NCI-H1092 (cell line): ENCODE results near the gene SLC6A3.
"Not testable (repeated sequence)": the region's sequence is repeated elsewhere in the genome, so short reads cannot be mapped to it uniquely, and the experiment has no call there.

Experiments used
- DNase-seq: peaks from one replicate; lab custom pipeline; 2025; lab: John Stamatoyannopoulos, UW

The SLC6A3 gene

DNA sequence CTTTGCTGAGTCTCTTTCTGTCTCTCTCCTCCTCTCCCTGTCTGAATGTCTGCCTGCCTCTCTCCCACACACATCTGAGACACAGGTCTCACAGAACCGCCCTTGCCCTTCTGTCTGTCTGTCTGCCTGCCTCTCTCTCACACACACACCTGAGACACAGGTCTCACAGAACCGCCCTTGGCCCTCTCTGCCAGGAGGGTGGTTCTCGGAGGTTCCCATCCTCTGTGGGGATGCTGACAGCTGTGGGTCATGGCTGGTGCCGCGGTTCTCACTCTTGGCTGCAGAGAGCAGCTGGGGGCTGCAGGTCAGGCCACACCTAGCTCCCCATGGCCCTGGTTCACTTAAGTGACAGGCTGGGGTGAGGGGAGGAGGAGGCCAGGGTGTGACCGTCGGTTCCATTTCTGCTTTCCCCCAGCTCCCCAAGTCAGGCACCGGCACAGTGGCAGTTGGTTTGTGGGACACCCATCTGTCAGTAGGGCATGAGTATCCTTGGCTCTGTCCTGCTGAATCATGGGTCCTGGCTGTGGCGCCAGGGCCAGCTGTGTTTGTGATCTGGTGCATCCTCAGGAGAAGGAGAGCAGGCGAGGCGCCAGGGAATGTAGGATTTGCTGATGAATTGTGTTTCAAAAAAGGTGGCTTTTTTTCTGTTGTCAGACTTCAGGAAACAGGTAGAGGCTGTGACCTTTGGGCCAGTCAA lies 58.0 kb downstream of the SLC6A3 start:
- DNase-seq = no peak

DNA sequence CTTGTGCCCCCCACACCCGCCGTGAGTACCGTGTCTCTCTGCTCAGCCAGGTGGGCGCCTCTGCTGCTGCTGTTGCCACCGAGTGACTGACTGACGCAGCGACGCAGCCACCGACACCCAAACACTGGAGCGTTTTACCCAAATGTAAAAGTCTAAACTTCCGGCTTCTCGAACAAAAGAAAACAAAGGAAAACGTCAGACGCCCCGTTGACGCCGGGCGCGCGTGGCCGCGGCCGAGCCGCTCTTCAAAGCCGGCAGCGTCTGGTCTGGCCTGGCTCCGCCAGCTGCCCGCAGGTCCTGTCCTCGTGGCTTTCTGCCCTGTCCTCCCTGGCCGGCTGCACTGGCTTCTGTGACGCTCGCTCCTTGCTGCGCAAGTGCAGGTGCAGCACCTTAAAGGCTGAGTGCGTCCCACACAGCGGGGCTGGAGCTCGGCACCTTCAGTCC lies 58.9 kb downstream of the SLC6A3 start:
- DNase-seq = peak; percentile 34

DNA sequence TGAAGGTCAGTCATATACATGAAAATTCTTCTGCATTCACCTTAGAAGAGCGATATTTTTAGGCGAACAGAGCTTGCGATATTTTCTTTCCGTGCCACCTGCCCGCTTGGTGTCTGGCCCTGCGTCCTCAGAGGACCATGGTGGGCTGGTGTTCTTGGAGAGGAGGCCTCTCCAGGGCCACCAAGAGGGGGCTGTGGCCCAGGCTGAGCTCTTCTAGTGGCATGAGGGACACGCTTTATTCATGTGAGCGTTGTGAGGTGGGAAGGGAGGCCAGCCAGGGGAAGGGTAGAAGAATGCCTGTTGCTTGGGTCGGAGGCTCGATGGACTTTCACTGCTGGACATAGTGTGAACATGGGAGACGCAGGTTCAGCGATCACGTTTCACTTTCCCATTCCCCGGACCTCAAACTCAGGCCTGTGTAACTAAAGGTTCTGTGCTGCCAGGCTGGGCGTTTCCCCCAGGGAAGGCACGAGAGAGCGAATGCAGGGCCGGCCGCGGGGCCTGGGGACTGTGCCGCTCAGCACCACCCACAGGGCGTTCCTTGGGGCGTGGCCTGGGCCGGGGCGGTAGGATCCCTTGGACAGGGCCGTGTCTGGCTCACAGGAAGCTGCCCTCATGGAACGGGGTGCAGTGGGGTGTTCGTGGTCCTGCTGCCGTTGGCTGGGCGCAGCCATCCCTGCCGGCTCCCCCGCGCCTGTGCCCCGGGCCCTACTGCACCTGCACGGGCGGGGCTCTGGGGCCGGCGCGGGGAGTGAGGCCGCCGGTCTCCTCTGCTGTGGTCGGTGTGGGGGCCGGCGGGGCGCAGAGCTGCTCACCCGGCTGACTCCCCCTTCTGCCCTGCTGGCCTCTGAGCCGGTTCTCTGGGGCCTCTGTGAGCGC lies 59.6 kb downstream of the SLC6A3 start:
- DNase-seq = peak; percentile 51

DNA sequence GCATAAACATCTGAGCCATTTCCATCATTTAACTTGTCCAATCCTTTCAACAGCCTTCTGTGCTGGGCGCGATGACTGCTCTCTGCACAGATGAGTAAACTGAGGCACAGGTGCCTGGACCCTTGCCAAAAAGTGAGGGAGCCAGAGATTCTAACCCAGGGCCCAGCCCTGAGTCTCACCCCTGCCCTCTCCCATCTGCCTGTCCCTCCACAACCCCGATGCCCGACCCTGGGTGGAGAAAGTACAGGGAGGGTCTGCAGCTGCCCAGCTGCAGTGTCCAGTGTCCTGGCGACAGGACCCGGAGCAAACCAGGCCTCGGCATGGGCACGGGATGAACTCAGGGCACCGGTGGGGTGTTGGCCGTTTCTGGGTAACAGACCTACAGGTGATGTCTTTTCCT lies 60.7 kb downstream of the SLC6A3 start:
- no peak for DNase-seq

DNA sequence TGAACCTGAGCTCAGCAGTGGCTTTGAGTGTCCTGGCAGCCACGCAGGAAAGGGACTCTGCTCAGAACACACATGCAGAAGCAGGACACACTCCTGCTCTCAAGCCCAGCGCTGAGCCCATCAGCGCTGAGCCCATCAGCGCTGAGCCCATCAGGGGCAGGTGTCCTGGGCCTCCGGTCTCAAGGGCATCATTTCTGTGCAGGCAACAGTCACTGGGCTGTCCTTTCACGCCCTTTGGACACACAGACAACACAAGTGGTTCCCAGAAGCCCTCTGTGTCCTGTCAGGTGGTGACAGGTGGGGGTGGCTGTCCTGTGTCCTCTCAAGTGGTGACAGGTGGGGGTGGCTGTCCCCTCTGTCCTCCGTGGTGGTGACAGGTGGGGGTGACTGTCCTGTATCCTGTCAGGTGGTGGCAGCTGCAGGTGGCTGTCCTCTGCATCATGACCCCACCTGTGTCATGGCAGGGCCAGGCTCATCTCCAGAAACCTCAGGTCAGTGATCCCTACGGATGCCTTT lies 61.3 kb downstream of the SLC6A3 start:
- no peak for DNase-seq

DNA sequence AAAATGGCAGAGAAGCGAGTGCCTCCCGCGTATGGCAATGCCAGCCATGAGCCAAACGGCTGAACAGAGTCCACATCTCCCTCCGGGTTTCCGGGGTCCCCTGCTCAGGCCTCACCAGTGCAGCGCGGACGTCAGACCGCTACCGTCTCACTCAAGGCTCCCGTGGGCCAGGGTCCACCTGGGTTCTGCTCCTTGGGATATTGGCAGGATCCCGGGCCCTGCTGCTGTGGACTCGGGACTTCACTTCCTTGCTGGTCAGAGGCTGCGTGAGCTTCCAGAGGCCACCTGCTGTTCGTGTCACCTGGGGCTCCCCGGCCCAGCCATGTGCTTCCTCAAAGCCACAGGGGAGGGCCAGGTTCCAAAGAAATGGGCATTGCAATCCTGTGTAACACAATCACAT lies 61.9 kb downstream of the SLC6A3 start:
- DNase-seq = no peak

DNA sequence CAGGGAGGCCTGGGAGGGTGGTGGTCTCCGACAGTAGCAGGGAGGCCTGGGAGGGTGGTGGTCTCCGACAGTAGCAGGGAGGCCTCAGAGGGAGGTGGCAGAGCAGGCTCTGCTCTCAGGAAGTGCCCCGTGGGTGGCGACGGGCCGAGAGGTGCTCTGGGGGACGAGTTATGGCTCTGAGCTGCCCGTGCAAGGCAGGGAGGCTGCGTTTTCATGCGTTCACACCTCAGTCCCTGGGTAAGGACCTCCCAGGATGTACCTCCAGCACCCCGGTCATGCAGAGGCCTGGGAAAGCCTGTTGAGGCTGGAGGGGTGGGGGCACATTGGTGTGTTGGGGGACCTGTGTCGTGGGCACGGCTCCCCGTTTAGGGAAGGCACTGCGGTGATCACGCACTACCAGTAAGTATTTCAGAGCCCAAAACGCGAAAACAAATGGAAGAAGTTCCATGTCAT lies 63.0 kb downstream of the SLC6A3 start:
- no peak for DNase-seq

DNA sequence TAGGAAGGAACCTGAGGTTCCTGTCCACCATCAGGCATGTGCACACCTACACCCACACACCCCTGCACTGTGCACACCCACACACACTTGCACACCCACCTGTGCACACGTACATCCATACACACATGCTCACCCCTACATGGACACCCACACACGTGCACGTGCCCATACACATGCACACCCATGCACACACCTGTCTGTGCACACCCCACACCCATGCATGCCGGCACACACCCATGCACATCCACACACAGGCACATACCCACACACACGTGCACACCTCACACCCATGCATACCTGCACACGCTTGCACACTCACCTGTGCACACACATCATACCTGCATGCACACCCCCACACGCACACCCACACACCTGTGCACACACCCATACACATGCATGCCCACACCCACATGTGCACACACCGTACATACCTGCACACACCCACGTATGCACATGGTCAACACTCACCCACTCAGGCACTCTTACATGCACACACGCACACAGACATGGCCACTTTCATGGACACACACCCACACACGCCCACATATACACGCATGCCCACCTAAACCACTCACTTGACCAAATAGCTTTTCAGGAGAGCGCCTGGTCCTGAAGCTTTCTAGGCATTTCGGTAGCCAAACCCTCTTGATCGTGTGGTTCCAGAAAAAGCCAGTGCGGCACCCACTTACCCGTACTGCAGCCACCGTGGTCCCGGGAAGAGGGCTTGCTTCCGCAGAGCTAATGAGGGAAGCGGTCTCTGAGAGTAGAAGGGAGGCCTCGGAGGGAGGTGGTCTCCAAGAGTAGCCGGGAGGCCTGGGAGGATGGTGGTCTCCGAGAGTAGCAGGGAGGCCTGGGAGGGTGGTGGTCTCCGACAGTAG lies 63.6 kb downstream of the SLC6A3 start:
- no peak for DNase-seq

DNA sequence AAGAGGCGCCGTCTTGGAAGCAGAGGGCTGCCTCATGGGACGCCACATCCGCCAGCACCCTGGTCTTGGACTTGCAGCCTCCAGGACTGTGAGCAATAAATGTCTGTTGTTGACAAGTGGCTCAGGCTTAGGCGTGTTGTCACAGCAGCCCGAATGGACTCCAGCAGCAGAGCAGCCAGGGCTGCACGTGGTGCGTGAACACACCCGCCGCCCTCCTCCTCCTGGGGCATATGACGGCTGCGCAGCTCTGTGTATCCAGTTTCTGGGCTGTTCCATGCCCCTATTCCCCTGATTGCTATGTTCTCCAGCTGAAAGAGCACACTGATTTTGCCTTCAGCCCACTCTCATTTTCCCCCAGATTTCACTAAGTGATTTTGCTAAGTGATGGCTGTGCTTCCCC lies 64.3 kb downstream of the SLC6A3 start:
- DNase-seq = no peak

DNA sequence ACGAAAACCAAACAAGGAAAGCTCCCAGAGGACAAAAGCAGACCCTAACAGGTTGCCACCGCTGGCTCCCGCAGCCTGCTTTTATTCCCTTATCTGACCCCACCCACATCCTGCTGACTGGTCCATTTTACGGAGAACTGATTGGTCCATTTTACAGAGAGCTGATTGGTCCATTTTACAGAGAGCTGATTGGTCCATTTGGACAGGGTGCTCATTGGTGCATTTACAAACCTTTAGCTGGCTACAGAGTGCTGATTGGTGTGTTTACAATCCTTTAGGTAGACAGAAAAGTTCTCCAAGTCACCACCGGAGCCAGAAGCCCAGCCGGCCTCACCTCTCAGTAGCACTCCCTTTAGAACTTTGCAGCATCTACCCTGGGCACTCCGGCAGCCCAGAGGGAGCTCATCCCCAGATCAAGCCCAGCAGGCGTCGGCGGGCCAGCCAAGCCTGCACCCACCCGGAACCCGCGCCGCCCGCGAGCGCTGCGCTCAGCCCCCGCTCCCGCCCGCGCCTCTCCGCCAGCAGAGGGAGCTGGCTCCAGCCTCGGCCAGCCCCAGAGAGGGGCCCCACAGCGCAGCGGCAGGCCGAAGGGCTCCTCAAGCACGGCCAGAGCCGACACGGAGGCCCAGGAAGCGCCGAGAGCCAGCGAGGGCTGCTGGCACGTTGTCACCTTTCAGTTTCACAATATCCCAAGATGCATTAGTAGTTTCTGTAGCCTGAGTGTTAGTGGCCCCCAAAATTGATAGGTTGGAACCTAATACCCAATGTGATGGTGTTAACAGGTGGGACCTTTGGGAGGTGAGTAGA lies 65.0 kb downstream of the SLC6A3 start:
- DNase-seq = no peak

DNA sequence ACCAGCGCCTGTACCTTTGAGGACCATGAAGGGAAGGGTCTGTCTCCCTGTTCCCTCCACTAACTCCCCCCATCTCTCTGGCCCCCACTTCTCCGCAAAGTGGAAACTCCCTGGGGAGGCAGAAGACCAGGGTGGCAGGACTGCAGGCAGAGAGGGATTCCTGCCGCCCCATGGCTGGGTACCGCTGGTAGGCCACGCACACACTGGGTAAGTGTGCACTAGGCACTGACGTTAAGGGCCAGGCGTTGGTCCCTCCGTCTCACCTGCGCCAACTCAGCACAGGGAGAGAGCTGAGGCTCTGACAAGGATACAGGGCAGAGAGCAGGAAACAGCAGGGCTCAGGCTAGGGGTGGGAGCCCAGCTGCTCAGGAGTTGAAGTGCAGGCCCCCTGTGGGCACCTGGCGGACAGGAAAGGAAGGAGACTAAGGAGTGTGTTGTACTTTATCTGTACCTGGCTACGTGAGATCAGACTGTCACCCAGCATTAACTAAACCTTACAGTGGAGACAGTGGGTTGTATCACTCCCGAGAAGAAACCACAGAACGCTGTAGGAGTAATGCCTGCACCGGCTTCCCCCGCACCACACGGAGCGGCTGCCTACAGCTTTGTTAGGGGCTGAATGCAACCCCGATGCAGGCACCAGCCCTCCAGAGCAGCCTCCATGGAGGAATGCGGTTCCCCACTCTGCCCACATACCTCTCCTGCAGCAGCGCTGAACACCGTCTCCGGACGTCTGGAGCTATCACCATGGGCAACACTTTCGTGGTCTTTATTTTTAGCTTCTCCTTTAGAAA lies 66.2 kb downstream of the SLC6A3 start:
- DNase-seq = no peak

DNA sequence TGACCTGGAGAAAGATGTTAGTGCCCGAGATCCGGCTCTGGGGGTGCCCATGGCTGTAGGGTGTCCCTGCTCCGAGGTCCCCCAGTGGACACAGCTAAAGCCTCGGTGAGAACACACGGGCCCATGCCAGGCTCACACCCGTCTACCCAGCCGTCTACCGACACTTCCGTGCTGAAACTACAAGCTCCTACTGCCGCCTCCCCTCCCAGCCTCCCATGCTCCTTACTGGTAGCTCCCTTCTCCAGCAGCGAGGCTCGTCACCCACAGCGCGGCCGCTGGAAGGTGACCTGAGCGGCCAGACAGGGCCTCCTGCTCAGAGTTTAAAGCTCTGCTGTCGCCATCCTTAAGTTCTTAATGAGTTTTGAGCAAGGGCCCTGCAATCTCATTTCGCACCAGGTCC lies 67.1 kb downstream of the SLC6A3 start:
- no peak for DNase-seq

DNA sequence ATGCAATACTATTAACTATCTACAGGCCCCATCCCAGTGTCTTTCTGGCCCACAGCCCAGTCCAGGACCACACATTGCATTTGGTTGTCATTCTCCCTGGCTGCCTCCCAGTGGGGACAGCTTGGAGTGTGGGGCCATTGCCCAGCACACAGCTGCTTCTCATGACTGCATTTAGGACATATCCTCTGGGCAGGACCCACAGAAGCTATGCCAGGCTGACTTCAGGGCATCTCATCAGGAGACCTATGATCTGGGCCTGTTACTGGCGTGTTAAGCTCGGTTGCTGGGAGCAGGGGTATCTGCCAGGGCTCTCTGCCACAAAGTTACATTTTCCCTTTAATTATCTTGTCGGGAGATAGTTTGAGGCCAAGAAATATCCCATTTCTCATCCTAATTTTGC lies 68.3 kb downstream of the SLC6A3 start:
- DNase-seq = no peak

DNA sequence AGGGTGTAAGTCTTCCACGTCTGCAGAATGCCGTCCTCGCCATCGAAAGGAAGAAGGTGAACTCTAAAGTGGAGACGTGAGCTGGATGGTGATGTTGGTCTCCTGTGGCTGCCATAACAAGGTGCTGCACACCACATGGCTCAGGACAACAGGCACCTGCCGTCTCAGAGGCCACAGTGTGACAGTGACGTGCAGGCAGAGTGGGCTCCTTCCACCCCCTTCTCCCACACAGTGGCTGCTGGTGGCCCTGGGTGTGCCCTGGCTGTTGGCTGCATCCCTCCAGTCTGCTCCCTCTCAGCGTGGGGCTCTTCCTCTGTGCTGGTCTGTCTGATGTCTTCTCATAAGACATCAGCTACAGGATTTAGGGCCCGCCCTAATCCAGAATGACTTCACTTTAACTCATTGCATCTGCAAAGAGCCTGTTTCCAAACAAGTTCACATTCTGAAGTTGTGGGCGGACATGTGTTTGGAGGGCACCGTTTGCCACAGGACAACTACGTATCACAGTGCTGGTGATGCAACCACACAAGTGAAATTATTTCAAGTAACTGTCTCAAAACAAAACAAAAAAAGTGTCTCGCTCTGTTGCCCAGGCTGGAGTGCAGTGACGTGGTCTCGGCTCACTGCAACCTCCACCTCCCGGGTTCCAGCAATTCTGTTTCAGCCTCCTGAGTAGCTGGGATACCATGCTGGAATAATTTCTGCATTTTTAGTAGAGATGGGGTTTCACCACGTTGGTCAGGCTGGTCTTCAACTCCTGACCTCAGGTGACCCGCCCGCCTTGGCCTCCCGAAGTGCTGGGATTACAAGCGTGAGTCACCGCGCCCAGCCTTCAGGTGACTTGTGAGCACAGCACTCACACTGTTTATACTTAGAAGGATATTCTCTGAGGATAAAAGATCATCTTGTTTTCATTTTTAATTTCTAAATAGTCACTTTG lies 69.1 kb downstream of the SLC6A3 start:
- DNase-seq = no peak

DNA sequence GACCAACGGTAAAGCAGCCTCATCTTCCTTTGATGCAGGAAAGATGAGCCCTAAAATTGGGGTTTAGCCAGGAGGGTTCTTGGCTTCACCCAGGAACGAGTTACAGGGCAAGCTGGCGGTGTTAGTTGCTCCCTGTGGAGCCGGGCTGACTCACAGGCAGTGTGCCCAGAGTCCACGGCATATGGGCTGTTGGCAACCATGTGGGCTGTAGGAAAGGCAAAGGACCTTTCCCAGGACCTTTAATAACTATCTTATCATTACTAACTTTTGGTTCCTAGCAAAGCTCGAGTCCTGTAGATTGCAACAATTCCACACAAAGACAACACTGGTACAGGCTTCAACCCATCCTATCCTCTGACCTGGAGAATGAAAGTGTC lies 70.6 kb downstream of the SLC6A3 start:
- peak; percentile 14 for DNase-seq

DNA sequence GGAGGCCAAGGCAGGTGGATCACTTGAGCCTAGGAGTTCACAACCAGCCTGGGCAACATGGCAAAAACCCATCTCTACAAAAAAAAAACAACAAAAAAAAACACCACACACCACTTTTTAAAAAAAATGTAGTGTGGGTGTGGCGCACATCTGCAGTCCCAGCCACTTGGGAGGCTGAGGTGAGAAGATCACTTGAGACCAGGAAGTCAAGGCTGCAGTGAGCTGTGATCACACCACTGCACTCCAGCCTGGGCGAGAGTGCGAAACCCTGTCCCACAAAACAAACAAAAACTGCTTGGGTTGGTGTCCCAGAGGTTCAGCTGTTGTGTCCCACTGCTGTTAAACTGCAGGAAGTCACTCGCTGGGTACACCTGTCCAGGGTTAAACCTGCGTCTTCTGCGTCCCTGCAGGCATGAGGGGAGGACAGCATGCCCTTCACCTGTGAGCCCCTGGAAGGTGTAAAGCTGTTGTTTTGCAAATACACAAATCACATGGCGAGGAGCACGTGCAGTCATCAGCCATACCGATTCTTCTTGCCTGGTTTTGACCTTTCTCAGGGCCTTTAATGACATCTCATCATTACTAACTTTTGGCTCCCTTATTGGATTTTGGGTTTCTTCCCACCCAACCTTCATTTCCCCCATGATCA lies 71.1 kb downstream of the SLC6A3 start:
- no peak for DNase-seq

DNA sequence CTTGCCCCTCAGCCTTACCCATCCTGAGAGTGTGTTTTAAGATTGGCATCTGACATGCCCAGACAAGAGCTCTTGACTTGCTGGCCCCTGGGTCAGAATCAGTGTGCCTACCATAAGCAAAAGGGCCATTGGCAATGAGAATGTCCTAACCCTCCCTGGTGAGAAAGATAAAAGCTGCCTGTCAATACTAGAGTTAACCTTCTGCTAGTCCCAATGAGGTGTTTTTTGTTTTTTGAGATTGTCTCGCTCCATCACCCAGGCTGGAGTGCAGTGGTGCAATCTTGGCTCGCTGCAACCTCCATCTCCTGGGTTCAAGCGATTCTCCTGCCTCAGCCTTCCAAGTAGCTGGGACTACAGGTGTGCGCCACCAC lies 73.3 kb downstream of the SLC6A3 start:
- DNase-seq = not testable (repeated sequence)

DNA sequence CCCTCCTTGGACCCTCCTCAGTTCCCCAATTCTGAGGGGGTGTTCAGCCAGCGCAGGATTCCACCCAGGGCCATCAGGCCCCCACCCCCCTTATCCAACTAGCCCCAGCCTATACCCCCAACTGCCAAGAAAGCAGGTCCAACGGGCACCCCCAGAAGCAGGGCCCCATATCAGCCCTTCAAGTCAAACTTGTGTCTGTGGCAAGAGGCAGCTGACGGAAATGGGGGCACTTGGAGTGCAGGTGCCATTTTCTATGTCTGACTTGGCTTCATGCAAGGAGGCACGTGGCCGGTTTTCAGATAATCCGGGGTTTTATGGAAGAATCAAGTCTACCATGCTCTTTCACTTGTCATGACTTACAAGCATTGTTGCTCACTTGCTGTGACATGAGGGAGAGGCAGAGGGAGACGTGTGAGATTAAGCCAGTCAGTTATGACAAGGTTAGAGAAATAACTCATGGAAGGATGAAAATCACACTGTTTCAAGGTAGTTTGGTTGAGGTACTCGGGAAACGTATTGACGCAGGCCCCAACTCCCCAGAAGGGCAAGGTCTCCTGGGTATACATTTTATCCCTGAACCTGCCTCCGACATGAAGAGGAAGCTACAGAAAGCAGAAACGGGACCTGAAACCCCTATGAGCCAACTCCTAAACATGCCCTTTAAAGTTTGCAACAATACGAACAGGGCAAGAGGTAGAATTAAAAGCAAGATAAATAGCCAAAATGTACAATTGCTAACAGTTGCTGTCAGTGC lies 73.8 kb downstream of the SLC6A3 start:
- no peak for DNase-seq
